Fibroblast of skin of right biceps (primary cell): ENCODE data around the gene JRKL.

Experiments
- DNase-seq: peaks from one replicate; pipeline ENCODE4 v3.0.0-alpha.2; 2013

The JRKL gene

DNA sequence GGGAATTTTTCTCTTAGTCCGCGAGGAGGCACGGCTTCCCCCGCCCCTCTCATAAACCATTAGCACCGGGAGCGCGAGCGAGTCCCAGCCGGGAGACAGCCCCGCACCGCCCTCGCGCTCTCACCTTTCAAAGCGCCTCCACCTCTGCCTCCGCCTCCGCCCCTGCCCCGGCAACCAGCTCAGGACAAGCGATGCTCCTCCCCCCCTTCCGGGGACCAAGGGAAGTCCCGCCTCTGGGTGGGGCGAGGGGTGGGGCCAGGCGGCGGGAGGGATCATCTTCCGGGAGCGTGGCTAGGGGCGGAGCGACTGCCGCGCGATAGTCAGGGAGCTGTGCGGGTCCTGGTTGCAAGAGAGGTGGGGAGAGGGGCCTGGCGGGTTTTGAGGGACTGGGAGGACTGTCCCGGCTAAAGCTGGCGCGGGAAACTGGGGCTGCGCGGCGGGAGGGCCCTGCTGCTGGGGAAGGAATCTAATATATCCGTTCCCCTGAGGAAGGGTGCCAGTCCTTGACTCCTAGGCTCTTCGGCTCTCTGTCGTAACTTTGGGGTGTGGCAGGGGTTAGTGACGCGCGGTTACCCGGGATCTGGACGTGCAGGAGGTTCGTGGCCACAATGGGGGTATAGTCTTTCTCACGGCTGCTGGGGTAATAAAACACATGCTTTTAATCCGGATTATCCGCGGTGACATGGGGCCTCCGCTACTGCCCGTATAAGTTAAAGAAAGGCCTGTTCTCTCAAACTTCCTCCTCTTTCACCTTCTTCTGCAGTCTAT, at the start of gene JRKL, which contains the start of gene CCDC82:
TSS of gene JRKL (plus strand) at position 294 of the 768 bp plus-strand sequence. CDS start 637 bp downstream, outside the sequence.
TSS of gene CCDC82 (minus strand) at position 193 of the 768 bp plus-strand sequence. CDS start 5,165 bp downstream, outside the sequence.
- DNase-seq, result peak; percentile 97

DNA sequence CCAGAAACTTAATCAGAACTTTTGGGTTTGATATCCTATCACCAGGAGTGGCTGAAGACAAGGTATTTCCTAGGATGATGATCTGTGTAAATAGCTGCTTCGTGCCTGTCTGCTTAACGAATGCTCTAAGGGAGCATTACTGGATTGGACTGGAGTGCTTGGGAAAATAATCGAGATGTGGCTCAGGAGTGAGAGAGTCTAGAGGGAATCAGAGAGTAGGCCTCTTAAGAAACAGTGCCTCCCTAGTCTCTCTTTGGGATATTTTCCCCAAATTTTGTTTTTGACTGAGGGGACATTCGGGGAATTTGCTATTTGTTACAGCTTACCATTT, 49.3 kb upstream of the JRKL start:
- DNase-seq, result no peak

DNA sequence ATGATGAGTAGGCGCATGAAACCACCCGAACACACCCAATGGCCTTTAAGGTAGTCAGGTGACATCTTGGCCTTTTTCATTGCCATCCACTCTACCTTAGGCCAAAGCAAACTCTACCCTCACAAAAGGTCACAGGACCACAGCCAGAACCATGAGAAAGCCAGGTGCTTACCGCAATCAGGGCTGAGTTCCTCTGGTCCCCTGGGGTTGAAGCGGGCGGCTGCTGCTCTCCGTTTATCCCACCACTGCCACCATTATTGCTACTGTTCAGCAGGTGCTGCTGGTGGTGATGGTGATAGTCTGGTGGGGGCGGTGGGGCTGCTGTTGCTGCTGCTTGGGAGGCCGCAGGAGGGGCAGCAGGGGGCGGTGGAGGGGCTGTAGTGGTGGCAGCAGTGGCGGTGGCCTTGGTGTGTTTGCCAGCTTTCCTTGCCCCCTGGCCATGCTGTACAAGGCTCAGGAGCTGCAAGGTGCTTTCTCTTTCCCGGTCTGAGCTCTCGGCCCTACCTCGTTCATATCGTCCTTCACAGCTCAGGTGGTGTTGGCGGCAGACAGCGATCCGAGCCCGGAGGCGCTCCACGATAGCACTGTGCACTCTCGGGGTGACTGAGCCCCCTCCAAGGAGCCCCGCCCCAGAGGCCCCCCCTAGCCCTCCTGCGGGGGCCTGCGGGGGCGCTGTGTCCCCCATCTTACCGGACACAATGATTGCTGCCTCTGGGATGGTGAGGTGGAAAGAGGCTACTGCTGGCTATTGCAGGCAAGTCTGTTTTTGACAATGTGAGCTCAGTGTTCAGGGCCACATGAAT, 48.4 kb upstream of the JRKL start:
- DNase-seq, result no peak

DNA sequence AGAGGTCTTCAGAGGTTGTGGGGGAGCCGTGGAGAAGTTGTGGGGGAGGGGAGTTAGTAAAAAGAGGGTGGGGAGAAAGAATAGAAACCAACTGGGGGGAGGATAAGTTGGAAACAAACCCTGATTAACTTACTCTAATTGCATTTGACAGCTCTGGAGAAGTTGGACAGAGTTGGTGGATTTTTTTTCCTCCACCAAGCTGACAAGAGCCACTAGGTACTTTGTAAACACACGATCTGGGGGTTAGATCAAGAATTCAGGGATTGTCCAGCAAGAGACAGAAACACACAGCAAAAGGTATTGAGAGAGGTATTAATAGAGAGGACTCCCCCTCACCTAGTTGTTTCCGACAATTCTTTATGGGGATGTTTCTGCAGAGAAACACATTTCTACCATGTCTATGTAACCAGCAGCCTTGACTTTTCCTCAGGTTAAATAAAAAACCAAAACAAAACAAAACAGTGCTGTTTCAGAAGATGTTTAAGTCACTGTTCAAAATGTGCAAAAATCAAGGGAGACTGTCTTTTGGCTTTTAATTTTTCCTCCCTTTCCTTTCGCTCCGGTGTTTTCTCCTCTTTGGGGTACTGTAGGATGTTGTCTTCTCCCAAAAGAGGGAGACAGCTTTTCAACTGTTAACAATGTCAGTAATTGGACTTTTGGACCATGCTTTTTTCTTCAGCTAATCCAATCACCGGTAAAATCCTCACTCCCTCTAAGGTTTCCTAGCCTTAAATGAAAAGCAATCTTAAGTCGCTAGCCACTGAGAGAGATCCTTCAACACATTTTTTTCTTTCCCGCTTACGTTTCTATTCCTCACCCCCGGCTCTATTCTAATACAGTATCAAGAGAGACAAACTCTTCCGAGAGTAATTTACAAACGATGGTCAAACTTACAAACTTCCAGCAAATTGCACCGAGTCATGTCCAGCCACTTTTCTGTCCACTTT, 47.5 kb upstream of the JRKL start:
- DNase-seq, result no peak

DNA sequence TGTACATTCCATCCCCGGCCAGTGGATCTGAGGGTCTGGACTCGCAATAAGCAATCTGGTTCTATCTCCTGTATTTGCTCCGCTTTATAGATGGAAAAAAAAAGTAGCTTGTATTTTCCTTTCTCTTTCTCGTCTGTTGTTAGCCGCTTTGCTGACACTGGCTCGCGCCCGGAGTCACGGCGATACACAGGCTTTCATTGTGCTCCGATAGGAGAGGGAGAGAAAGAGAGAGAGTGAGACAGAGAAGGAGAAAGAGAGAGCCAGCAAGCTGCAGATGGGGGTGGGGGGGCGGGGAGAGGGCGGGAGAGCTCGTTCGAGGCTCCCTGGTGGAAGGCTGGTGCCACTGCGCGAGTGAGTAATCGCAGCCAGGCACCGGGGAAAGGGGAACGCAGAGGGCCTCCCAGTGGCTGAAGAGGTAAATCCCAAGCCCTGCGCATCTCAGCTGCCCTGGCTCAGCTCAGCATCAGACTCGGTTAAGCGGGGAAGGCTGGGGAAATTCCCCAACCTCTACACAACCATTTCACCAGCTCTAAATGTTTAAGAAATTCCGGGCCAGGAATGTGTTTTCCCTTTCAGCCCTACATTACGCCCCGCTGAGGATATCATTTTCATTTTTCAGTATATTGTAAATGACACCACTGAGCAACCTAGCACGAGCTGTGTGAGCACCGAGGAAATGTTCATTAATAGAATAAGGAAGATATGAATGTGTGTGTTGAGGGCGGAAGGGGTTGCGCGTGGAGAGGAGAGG, 46.7 kb upstream of the JRKL start, which contains the start of gene MAML2:
TSS of gene MAML2 (minus strand) at position 235 of the 751 bp plus-strand sequence. CDS start 1,300 bp downstream, outside the sequence.
- peak; percentile 94 for DNase-seq

DNA sequence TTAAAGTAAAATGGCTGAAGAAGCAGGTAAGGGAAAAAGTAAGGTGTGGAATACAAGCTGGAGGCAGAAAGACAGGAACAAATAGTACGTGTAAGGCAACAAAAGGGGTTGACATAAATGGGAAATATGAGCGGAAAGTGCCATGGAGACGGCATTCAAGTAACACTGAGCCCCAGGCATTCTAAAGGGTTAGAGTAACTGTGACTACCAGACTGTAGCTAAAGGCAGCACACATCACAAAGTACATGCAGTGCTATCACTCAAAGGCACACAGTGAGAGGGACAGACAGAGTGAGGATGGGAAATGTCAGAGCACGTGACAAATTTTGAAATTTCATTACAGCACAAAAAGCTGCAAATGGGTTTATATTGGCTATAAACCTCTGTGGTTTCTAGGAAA, 33.0 kb upstream of the JRKL start:
- DNase-seq, result no peak

DNA sequence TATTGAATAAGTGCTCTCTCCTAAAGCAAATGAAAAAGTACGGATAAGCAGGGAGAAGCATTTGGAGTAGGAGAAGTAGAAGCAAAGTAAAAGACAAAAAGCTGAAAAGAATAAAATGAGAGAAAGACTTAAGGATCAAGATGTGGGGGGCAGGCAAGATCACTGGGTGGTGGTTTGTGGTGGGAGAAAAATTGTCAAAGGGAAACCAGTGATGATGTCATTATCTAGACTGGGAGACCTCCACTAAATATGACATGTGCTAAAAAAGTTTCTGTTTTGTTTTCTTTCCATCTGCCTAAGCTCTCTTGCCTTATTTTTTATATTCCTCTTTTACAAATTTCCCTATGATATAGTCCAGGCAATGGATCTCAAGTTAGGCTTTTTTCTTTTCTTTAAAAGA, 32.0 kb upstream of the JRKL start:
- DNase-seq, result no peak

DNA sequence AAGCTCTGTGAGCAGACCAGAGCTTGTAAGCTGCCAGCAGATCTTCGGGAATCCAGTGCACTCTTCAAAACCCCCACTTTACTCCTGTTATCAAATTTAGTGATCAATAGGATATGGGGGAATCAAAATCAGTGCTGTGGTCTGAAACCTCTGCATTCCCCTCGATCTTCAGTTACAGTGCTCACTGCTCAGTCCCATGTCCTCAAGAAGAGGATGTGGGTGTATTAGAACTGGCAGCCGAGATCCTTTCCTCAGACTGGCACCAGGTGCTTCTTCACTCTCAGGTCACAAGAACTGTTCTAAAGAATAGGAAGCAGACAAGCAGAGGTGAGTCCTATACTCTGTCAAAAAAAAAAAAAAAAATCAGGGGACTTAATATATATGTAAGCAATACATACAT, 31.5 kb upstream of the JRKL start:
- no peak for DNase-seq

DNA sequence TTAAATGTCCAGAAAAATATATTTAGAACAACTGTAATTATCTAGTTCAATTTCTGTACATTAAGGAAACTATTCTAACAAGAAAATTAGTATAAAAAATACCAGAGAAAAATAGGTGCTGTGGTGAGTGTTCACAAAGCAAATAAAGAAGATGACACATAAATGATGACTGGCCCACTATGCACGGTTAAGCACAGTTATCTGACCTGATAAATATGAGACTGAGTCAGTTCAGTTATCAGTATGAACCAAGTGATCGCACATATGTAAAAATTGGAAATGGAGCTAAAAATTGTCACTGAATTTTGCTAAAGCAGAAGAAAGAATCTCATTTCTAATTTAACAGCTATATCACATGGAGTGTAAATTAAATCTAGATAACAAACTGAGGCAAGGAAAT, 28.0 kb upstream of the JRKL start:
- no peak for DNase-seq

DNA sequence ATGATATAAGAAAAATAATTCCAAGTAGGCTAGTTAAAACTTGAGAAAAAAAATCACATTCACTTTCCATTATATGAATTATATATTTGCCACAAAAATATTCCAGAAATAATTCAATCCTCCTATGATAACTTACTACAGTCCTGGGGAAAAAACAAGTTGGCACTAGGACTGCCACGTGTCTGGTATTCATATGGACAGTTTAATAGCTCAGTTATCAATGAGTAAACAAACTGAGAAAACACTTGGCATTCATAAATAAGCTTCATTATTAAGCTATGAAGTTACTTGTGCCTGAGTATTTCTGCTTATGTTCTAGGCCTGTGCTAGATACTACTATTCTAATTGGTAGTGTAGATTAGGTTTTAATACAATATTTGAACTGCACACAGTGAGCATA, 24.3 kb upstream of the JRKL start:
- no peak for DNase-seq

DNA sequence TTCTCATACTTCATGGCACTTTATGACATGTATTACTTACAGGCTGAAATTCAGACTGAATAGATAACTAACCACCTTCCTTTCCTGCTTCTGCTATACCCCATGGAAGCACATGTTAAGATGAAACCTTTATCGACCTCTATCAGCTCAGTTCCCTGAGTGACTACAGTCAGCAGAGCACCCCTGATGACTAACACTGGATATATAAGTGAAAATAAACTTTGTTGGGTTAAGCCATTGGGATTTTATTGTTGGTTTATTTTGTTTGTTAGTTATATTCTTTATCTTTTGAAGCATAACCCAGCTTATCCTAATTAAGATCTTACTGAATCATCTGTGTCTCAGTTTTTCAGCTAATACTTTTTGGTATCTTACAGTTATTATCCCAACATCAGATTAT, 23.8 kb upstream of the JRKL start:
- DNase-seq, result peak; percentile 7

DNA sequence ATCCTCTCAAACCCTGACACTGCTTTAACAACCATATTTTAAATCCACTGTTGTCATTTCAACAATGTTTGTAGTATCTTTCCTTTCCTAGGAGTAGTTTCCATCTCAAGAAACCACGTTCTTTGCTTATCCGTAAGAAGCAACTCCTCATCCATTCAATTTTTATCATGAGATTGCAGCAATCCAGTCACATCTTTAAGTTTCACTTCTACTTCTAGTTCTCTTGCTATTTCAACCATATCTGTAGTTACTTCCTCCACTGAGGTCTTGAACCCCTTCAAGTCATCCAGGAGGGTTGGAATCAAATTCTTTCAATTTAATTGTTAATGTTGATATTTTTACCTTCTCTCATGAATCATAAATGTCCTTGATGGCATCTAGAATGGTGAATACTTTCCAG, 22.5 kb upstream of the JRKL start:
- DNase-seq, result no peak

DNA sequence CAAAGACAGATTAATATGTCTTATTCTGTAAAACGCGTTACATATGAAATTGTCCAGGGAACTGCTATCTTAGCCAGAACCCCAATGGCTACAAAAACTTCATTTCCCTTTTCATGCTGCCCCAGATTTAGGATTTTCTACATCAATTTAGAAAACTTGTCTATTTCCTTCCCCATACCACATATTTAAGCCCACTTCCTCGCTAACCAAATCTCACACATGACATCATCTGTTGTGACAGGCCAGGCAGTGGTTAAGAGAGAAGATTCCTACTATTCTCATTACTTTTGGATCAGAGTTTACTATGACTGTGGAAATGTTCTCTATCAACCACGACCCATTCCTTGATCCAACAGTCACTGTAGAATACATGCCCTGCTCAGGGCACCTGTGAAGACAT, 16.0 kb upstream of the JRKL start:
- no peak for DNase-seq

DNA sequence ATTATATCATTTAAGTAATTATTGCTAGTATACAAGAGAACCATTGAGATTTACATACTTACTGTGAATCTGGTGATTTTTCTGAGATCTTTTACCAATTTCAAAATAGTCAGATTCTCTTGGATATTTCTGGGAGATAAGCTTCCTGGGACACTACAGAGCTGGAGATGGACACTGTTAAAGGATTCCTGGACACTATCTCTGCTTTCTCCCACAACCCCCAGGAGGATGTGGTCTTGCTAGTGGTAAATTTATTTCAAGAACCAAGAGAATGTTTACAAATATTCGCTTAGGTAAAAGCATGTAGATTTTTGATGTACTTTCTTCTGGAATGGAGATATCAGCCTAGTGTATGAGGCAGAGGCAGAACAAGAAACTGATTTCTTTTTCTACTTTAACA, 13.0 kb upstream of the JRKL start:
- no peak for DNase-seq

DNA sequence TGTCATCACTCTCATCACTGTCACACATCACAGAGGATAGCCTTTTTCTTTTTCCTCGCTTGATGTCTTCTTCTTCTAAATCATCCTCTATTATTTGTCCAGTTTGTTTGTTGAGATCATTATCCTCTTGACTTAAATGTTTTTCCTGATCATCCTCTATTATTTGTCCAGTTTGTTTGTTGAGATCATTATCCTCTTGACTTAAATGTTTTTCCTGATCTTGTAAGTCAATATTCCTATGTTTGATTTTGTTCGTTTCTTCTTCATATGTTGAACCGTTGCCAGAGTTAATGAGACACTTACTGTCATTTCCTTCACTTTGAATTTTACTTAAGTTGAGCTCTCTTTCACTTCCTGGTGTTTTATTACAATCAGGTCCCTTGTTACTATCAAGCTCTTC, 5.7 kb upstream of the JRKL start:
- no peak for DNase-seq

DNA sequence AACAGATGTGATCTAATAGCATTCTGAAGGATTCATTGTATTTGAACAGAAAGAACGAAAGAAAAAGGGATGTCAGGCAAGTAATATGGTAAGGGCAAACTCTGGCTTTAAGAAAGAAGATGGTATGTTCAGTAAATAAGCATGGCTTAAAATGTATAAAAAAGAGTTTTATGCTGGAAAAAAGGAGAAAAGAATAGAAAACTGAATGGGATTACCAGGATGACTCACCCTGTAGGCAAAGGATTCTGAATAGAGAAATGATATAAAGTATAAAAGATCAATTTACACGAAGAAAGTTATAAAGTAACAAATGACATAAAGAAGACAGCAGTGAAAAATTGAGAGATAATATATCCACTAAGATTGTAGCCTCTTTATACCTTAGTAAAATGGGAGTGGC, 4.6 kb upstream of the JRKL start:
- no peak for DNase-seq

DNA sequence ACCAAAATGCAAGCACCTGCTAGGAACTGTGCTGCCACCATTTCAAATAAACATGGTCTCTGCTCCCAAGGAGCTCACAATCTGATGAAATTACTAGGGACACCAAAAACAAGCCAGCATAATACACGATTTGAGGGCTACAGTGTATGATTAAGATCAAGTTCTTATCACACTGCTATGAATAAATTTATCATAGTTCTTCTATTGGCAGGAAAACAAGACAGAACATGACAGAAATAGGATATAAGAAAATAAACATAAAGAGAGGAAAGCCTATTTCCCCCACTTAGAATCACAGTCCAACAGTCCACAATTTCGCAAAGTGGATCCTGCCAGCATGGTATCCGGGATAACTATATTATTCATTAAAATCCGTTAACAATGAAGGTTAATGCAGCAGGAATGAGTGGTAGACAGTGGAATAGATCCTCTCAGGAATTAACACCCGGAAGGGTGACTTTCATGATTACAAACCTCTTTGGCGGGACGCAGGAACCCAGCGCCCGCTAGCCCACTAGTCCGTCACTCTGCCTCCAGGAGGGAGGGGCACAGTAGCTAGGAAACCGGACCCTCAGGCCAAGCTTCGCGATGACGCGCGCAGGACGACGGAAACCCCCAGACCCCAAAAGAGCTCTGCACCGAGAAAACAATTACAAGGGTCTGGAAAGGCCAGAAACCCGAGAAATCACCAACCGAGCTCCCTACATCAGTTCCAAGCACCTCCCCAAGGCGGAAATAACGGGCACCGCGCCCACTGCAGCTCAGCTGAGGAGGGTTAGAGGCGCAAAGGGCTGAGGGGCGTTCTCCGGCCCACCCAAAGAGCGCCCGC, 708 bp upstream of the JRKL start:
- DNase-seq, result no peak

DNA sequence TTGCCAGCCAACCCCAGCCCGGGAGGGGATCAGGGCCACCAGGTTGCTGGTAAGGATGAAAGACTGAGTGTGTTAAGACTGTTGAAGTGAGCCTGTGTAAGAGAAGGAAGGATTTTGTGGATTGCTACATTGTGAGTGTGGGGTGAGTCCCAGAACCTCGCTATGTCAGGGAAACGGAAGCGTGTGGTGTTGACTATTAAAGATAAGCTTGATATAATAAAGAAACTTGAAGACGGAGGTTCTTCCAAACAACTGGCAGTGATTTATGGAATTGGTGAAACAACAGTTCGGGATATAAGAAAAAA, 627 bp downstream of the JRKL start:
- DNase-seq, result no peak

DNA sequence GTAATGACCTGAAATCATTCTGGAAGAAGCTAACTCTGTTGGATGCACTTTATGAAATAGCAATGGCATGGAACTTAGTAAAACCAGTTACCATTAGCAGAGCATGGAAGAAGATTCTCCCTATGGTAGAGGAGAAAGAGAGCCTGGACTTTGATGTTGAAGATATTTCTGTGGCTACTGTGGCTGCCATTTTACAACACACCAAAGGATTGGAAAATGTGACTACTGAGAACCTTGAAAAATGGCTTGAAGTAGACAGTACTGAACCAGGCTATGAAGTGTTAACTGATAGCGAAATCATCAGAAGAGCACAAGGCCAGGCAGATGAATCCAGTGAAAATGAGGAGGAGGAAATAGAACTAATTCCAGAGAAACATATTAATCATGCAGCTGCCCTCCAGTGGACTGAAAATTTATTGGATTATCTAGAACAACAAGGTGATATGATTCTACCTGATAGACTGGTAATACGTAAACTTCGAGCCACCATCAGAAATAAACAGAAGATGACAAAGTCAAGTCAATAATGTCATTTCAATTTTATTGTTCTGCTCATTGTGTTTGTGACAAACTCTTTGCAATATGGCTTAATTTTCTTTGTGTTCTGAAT, 2.0 kb downstream of the JRKL start:
- DNase-seq, result peak; percentile 6

DNA sequence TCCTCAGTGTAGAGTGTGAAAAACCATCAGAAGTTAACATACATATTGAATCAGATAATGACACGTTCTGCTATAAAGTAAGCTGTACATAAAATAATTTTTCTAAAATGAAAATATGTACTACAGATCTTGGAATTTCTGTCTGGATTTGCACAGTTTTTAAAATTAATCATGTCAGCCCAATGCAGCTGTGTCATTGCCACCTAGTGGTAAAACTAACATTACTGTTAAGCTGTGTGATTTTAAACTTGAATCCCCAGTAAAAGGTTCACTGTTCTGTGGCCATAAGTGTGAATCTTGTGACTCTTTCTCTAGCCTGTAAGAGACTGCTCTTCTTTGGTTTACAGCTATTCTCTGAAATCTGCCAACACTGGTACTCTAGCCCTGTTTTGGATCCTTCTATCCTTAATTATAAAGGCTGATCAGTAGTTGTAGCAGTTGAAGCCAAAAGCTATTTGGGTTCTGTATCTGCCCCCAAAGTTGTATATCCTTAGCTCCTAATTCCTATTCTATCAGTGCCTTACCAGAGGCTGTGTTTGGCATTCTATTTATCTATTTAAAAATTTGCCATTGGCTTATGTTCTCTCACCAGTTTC, 4.0 kb downstream of the JRKL start:
- DNase-seq, result peak; percentile 50

DNA sequence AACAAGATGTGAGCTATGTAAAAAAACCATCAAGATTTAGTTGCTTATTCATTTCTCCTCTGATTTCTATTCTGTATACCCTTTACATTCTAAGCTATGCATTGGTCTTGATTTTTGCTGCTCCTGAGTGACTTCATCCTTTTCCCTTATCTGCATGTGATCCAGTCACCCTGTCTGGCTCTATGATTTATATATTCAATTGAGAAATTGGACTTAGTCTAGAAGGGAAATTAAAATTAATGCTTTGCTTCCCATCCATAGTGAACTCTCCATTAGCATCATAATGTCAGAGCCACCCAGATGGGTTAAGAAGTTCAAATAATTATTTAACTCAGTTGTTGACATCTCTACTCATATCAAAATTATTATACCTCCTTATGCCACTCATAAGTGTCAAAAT, 5.0 kb downstream of the JRKL start:
- DNase-seq, result no peak
